Stomach (tissue), 4 donors: ENCODE results near the gene LYZL1.

Experiments used
- EP300 ChIP-seq: sonication (generic); formaldehyde crosslinking; IDR thresholded peaks from one replicate; pipeline ENCODE4 v1.6.1; 2017; ENCODE audit warnings: antibody characterized with exemption
- POLR2A ChIP-seq, 4 donors: fragments of 450-650 bp; IDR thresholded peaks; one replicate each; pipeline ENCODE4 v1.6.1; 2016; ENCODE audit warnings: antibody characterized with exemption in 4 of 4, control low read depth in 2 of 4, mild to moderate bottlenecking in 1 of 4, moderate library complexity in 1 of 4
- POLR2AphosphoS5 ChIP-seq, 3 donors: sonication (generic); formaldehyde crosslinking; IDR thresholded peaks; one replicate each; pipeline ENCODE4 v1.6.1; 2016; ENCODE audit warnings: antibody characterized with exemption in 3 of 3
- TF ChIP-seq, protein P1 (sequence below), 7 experiments: fragments of 450-650 bp in 4 of 7; fragments of 200-600 bp in 3 of 7; sonication (generic) in 3 of 7; IDR thresholded peaks; one replicate each; pipeline ENCODE4 v1.5.1; 2016 to 2019; ENCODE audit warnings: antibody characterized with exemption in 7 of 7, control low read depth in 2 of 7, mild to moderate bottlenecking in 1 of 7

DNA sequence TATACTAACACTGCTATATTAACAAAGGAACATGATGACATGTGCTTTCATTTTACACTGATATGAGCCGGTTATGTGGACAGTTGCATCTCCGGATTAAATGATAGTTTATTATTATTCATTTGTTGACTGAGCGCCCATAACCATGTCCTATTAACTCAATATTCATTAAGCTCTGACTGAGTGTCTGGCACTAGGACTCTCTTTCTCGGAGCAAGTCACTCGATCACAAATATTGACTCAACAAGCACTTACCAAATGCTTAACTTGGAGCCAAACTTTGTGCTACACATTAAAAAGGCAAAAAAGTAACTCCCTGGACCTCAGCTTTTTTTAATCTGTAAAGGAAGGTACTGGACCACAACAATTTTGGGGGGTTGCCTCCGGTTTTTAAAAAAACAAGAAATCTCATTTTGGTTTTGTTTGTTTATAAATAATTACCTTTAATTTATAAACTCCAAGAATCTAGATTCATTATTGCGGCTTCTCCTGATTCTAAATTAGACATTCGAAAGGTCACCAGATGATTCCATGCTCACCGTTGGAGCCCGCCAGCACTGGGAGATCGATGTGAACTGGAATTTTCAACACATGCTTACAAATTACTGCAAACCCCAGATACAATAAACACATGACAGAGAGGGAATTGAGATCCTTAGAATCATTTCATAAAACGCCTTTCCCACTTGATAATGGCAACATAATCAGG lies 8.9 kb upstream of the LYZL1 start:
- TF ChIP-seq, protein P1, sequence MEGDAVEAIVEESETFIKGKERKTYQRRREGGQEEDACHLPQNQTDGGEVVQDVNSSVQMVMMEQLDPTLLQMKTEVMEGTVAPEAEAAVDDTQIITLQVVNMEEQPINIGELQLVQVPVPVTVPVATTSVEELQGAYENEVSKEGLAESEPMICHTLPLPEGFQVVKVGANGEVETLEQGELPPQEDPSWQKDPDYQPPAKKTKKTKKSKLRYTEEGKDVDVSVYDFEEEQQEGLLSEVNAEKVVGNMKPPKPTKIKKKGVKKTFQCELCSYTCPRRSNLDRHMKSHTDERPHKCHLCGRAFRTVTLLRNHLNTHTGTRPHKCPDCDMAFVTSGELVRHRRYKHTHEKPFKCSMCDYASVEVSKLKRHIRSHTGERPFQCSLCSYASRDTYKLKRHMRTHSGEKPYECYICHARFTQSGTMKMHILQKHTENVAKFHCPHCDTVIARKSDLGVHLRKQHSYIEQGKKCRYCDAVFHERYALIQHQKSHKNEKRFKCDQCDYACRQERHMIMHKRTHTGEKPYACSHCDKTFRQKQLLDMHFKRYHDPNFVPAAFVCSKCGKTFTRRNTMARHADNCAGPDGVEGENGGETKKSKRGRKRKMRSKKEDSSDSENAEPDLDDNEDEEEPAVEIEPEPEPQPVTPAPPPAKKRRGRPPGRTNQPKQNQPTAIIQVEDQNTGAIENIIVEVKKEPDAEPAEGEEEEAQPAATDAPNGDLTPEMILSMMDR (IDR thresholded peaks at IDR 0.05), result no peak
- TF ChIP-seq POLR2AphosphoS5 (IDR thresholded peaks at IDR 0.05) (no peak), POLR2A (IDR thresholded peaks at IDR 0.05) (no peak), EP300 (no peak)
